ENCODE measurements around the gene IFNA4.
"Not testable (repeated sequence)": the region's sequence is repeated elsewhere in the genome, so short reads cannot be mapped to it uniquely, and the experiment has no call there.

Gene IFNA4

GRCh38 chr9:21233258-21233657, 45.9 kb upstream of the IFNA4 start:
- H3K79me2 ChIP-seq (ENCODE audit: low read length), result no peaks in the 10 kb centered on the region
- H3K4me3 ChIP-seq (ENCODE audit: low read length), result no peak overlapping the region
- H3K9ac ChIP-seq (ENCODE audit: low read length), result no peak overlapping the region
- no peak overlapping the region for H3K4me2 ChIP-seq (ENCODE audit: low read depth, low read length)
- H3K4me1 ChIP-seq (ENCODE audit: low read length), result no peaks in the 10 kb centered on the region
- TF ChIP-seq CTCF (IDR thresholded peaks at IDR 0.05; ENCODE audit: low read length) (no peak), EZH2phosphoT487 (IDR thresholded peaks at IDR 0.05; ENCODE audit: low read length) (no peak), EZH2 (optimal IDR thresholded peaks at IDR 0.05; ENCODE audit: low read depth, low read length) (no peak)
- no peak overlapping the region for H3K27ac ChIP-seq (ENCODE audit: low read length)
- H3K9me2 ChIP-seq (replicated peaks; ENCODE audit: insufficient read depth, low read length), result no peaks in the 10 kb centered on the region
- no peaks in the 10 kb centered on the region for H3F3A ChIP-seq (ENCODE audit: insufficient read depth, low read length)
- DNase-seq, result no peak
- no peaks in the 10 kb centered on the region for H3K9me3 ChIP-seq (replicated peaks; ENCODE audit: insufficient read depth, low read length)
- H3K27me3 ChIP-seq (replicated peaks; ENCODE audit: insufficient read depth, low read length), result no peaks in the 10 kb centered on the region
- no peaks in the 10 kb centered on the region for H3K36me3 ChIP-seq (replicated peaks; ENCODE audit: insufficient read depth, low read length)
- no peaks in the 10 kb centered on the region for H4K20me1 ChIP-seq (ENCODE audit: insufficient read depth, low read length)
- no peak overlapping the region for H2AFZ ChIP-seq (ENCODE audit: low read length)

- TF ChIP-seq EZH2phosphoT487 (IDR thresholded peaks at IDR 0.05; ENCODE audit: low read length) (no peak), CTCF (IDR thresholded peaks at IDR 0.05; ENCODE audit: low read length) (no peak)
- DNase-seq, result no peak
- Histone ChIP-seq H3K27ac (ENCODE audit: low read length) (no peak within 1 kb of the TSS), H3K9ac (ENCODE audit: low read length) (no peak within 1 kb of the TSS), H3F3A (ENCODE audit: insufficient read depth, low read length) (no peaks in the 10 kb centered on the region), H2AFZ (ENCODE audit: low read length) (no peak within 1 kb of the TSS), H3K9me2 (replicated peaks; ENCODE audit: insufficient read depth, low read length) (no peaks in the 10 kb centered on the region), H3K4me2 (ENCODE audit: low read depth, low read length) (no peak within 1 kb of the TSS), H3K9me3 (replicated peaks; ENCODE audit: insufficient read depth, low read length) (no peaks in the 10 kb centered on the region), H3K79me2 (ENCODE audit: low read length) (no peaks in the 10 kb centered on the region), H3K4me1 (ENCODE audit: low read length) (no peaks in the 10 kb centered on the region), H3K4me3 (ENCODE audit: low read length) (no peak within 1 kb of the TSS), H4K20me1 (ENCODE audit: insufficient read depth, low read length) (no peaks in the 10 kb centered on the region), H3K27me3 (replicated peaks; ENCODE audit: insufficient read depth, low read length) (no peaks in the 10 kb centered on the region), H3K36me3 (replicated peaks; ENCODE audit: insufficient read depth, low read length) (no peaks in the 10 kb centered on the region)
These were observed 40.7 kb upstream of the IFNA4 start, which contains the start of gene IFNA17 for GRCh38 chr9:21228122-21228521. Gene IFNA17, minus strand, starts transcription at chr9:21228222. Its CDS starts 49 bp downstream, at chr9:21228173.

GRCh38 chr9:21217211-21217610, 29.8 kb upstream of the IFNA4 start, which contains the start of gene IFNA16:
Gene IFNA16, minus strand, starts transcription at chr9:21217311. Its CDS starts 6 bp downstream, at chr9:21217305.
- H4K20me1 ChIP-seq (ENCODE audit: insufficient read depth, low read length); H3K4me2 ChIP-seq (ENCODE audit: low read depth, low read length); DNase-seq; H3K4me3 ChIP-seq (ENCODE audit: low read length); H3K27ac ChIP-seq (ENCODE audit: low read length); H3K9ac ChIP-seq (ENCODE audit: low read length); H3K9me3 ChIP-seq (replicated peaks; ENCODE audit: insufficient read depth, low read length); H3K9me2 ChIP-seq (replicated peaks; ENCODE audit: insufficient read depth, low read length); H3F3A ChIP-seq (ENCODE audit: insufficient read depth, low read length); H2AFZ ChIP-seq (ENCODE audit: low read length); H3K79me2 ChIP-seq (ENCODE audit: low read length); H3K4me1 ChIP-seq (ENCODE audit: low read length); H3K27me3 ChIP-seq (replicated peaks; ENCODE audit: insufficient read depth, low read length); H3K36me3 ChIP-seq (replicated peaks; ENCODE audit: insufficient read depth, low read length): not testable (repeated sequence)

GRCh38 chr9:21213411-21214326, 26.3 kb upstream of the IFNA4 start:
- H3K9me2 ChIP-seq (replicated peaks; ENCODE audit: insufficient read depth, low read length); H3K4me1 ChIP-seq (ENCODE audit: low read length); H3K4me3 ChIP-seq (ENCODE audit: low read length); H3K27me3 ChIP-seq (replicated peaks; ENCODE audit: insufficient read depth, low read length); DNase-seq; H2AFZ ChIP-seq (ENCODE audit: low read length); H3K9ac ChIP-seq (ENCODE audit: low read length); H3K9me3 ChIP-seq (replicated peaks; ENCODE audit: insufficient read depth, low read length); H3F3A ChIP-seq (ENCODE audit: insufficient read depth, low read length); H4K20me1 ChIP-seq (ENCODE audit: insufficient read depth, low read length); H3K27ac ChIP-seq (ENCODE audit: low read length); H3K4me2 ChIP-seq (ENCODE audit: low read depth, low read length); H3K79me2 ChIP-seq (ENCODE audit: low read length); H3K36me3 ChIP-seq (replicated peaks; ENCODE audit: insufficient read depth, low read length): not testable (repeated sequence)
- TF ChIP-seq CTCF (IDR thresholded peaks at IDR 0.05; ENCODE audit: low read length), result peak; percentile 44

GRCh38 chr9:21212160-21212559, 24.8 kb upstream of the IFNA4 start:
- not testable (repeated sequence) for DNase-seq; H3K4me3 ChIP-seq (ENCODE audit: low read length); H3K4me1 ChIP-seq (ENCODE audit: low read length); H3K9me2 ChIP-seq (replicated peaks; ENCODE audit: insufficient read depth, low read length); H3K79me2 ChIP-seq (ENCODE audit: low read length); H3K9ac ChIP-seq (ENCODE audit: low read length); H4K20me1 ChIP-seq (ENCODE audit: insufficient read depth, low read length); H3K36me3 ChIP-seq (replicated peaks; ENCODE audit: insufficient read depth, low read length); H3K27me3 ChIP-seq (replicated peaks; ENCODE audit: insufficient read depth, low read length); H3K27ac ChIP-seq (ENCODE audit: low read length); H3K9me3 ChIP-seq (replicated peaks; ENCODE audit: insufficient read depth, low read length); H3F3A ChIP-seq (ENCODE audit: insufficient read depth, low read length); H2AFZ ChIP-seq (ENCODE audit: low read length); H3K4me2 ChIP-seq (ENCODE audit: low read depth, low read length)
